GM12873 (cell line): ENCODE data around the gene STUM.

Experiments used
- TF ChIP-seq, protein P1 (sequence below): IDR thresholded peaks from 2 replicates; pipeline ENCODE4 v1.5.1; 2012; ENCODE audit warnings: low read depth, mild to moderate bottlenecking, moderate library complexity, low read length, control low read depth; ENCODE audit not compliant: insufficient read depth; ENCODE audit errors: missing control alignments

The STUM gene

DNA sequence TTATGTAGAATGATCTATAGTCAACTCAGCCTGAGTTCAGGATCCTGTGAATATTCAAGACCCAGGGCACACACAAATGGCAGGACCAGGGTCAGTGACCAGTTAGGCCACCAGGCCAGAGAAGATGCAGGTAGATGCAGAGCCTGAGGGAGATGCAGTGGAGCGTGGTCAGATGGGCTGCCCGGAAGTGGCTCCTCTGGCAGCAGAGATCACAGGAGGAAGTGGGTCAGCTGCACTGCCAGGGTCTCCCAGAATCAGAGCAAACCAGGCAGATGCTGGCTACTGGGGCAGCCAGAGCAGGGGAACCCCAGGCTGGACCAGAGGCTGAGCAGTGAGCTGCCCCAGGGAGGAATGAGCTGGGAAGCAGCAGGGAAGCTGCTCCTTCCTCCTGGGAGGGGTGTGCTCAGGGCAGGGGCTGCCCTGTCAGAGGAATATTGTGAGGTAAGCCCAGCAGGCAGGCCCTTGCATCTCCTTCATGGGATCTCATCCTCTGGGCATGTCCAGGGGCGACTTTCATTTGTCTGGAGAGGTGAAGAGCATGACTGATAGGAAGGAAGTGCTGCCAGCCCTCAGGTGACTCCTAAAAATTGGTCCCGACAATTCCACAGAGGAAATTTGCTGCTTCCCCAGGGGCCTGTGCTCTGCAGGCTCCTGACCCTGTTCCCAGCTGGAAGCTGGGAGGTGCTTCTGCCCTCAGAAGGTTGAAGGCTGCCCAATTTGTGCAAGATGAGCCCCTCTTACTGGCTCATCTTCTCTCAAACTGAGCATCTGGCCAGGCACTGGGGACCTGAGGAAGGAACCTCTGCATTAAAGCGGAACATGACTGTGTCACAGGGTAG lies 49.3 kb downstream of the STUM start:
- TF ChIP-seq, protein P1, sequence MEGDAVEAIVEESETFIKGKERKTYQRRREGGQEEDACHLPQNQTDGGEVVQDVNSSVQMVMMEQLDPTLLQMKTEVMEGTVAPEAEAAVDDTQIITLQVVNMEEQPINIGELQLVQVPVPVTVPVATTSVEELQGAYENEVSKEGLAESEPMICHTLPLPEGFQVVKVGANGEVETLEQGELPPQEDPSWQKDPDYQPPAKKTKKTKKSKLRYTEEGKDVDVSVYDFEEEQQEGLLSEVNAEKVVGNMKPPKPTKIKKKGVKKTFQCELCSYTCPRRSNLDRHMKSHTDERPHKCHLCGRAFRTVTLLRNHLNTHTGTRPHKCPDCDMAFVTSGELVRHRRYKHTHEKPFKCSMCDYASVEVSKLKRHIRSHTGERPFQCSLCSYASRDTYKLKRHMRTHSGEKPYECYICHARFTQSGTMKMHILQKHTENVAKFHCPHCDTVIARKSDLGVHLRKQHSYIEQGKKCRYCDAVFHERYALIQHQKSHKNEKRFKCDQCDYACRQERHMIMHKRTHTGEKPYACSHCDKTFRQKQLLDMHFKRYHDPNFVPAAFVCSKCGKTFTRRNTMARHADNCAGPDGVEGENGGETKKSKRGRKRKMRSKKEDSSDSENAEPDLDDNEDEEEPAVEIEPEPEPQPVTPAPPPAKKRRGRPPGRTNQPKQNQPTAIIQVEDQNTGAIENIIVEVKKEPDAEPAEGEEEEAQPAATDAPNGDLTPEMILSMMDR: no peak

DNA sequence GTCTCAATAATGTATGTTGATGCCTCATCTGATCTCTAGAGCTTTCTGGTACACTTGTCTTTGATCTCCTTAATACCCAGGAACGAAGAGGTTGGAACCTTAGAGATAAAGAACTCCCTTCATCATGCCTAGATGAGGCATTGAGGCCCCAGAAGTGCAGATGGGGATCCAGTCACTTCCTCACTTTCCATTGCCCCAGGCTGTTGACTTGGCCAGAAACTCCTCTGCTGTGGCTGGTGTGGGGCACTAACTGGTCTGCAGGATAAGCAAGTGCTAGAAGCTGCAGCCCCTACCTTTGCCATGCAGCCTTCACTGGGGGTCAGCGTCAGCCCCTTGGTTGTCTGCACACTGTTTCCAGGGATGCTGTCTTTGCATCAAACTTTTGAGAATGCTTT lies 49.9 kb downstream of the STUM start:
- TF ChIP-seq, protein P1: no peak

DNA sequence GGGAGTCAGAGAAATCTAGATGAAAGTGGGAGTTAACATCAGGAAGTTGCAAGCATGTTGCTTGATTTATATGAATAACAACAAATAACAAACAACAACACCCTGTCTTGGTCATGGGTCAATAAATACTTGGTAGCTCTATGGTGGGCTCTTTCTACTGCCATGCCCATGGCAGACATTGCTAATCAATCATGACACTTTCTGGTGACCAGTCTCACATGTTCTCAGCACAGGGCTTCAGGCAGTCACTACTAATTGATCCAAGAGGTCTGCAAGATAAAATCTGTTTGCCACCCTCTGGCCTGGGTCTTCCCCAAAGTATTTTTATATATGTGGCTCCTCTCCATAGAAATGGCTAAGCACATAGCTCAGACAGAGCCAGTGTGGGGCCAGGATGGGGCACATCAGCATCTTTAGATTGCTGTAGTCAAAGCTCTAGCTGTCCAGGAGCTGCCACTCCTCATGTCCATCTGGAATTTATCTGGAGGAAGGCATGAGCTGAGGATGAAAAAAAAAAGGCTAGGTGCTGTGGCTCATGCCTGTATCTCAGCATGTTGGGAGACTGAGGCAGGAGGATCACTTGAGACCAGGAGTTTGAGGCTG lies 51.2 kb downstream of the STUM start:
- TF ChIP-seq, protein P1: no peak

DNA sequence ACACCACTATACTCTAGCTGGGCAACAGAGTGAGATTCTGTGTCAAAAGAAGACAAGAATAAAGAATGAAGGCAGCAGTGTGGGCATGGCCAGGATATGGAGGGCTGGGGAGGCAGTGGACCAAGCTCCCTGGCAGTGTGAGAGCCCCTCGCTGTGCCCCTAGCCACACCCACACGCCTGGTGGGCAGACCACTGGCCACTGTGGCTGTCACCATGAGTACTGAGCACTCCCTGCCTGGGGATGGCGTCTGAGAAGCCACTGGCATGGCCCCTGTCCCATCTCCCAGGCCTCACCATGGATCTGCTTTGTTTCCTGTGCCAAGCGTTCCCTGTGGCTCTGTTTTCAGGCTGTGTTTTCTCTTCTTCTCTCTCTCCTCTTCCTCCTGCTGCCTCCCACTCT lies 51.7 kb downstream of the STUM start:
- TF ChIP-seq, protein P1: no peak

DNA sequence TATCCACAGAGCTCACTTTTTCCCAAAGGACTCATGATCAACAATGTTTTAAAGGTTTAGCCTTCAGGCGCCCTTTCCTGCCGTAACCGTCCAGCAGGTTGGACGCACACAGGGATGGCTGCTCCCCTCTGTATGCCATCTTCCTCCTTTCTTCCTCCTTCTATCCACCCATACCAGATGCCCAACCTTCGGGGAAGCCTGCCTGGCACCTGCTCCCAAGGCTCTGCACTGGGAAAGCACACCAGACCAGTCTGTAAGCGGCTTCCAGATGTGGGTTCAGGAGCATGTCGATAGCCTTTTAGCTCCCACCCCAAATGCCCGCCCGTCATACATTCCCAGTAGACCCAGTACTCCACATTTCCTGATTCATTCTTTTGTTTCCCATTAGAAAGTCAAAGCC lies 52.9 kb downstream of the STUM start:
- TF ChIP-seq, protein P1: no peak

DNA sequence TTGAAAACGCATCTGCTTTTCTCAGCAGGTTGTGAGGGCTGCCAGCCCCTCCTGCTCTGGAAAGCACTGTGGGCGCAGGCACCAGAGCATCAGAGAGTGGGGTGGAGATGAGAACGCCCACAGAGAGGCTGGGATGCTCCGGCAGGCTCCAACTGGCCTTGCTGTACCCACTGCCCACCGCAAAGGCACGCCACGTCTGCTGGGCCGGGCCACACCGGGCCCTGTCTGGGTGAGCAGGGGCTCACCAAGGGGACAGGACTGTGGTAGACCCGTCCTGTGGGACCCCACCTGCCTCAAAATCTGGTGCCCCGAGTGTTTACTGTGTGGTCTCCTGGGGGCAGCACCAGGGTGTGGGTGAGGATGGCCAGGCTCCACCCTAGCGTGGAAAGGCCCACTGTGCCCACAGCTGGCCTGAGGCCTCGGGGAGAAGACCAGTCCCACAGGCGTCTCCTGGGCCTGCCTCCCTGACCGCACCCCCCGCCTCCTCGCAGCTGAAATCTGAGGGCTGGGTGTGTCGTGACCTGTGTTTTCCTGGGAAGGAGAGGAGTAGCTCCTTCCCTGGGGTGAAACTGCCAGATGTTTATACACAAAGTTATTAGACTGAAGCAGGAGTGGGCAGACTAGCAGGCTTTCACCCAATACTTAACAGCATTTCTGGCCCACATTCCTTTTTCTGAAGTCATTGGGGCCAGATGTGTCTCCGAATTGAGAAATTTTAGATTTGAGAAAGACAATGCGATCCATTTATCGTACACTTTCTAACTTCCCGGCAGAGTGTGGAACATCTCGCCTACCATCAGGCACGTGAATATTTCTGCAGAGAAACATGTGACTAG lies 53.8 kb downstream of the STUM start:
- TF ChIP-seq, protein P1: no peak
